Activated naive CD4-positive, alpha-beta T cell treated with anti-CD3 and anti-CD28 coated beads, Interleukin-2, amount 10 ng/mL, durations not matched to agents 7 days and 5 days (primary cell): Measurements from ENCODE around the gene BDKRB2.

ENCODE experiments used
- CTCF ChIA-PET: fragments of 350-600 bp; sonication (Branson Sonifier 250); formaldehyde crosslinking; loops from one replicate; lab custom pipeline; 2021; ENCODE audit warnings: antibody characterized with exemption; lab: Charles Lee
- DNase-seq: peaks from one replicate; pipeline ENCODE4 v3.0.0-alpha.2; 2020
- H3K27ac Mint-ChIP-seq: one replicate; pipeline ENCODE4 v1.8.0; 2021; ENCODE audit warnings: mild to moderate bottlenecking, moderate library complexity, mixed read lengths
- H3K27me3 Mint-ChIP-seq: one replicate; pipeline ENCODE4 v1.8.0; 2021; ENCODE audit warnings: mild to moderate bottlenecking, mixed read lengths
- H3K36me3 Mint-ChIP-seq: one replicate; pipeline ENCODE4 v1.8.0; 2021; ENCODE audit warnings: mixed read lengths
- H3K4me1 Mint-ChIP-seq: one replicate; pipeline ENCODE4 v1.8.0; 2021; ENCODE audit warnings: mixed read lengths
- H3K4me3 Mint-ChIP-seq: one replicate; pipeline ENCODE4 v1.8.0; 2021; ENCODE audit warnings: mild to moderate bottlenecking, moderate library complexity, mixed read lengths
- H3K9me3 Mint-ChIP-seq: one replicate; pipeline ENCODE4 v1.8.0; 2021; ENCODE audit warnings: mixed read lengths

Gene BDKRB2

GRCh38 chr14:96267336-96267735 lies 62.7 kb downstream of the BDKRB2 start:
- H3K4me3 Mint-ChIP-seq, result no peak overlapping the region

GRCh38 chr14:96267916-96268315 lies 63.3 kb downstream of the BDKRB2 start:
- H3K36me3 Mint-ChIP-seq, result no peaks in the 10 kb centered on the region
- H3K4me1 Mint-ChIP-seq, result no peaks in the 10 kb centered on the region
- no peak overlapping the region for H3K4me3 Mint-ChIP-seq
- CTCF ChIA-PET, result no interaction called here
- peaks cover 7% of the 10 kb centered on the region for H3K27me3 Mint-ChIP-seq
- peaks cover 1% of the 10 kb centered on the region for H3K9me3 Mint-ChIP-seq
- H3K27ac Mint-ChIP-seq, result no peak overlapping the region
- DNase-seq, result no peak

More at GRCh38 chr14:96267336-96267735, 62.7 kb downstream of the BDKRB2 start:
- Mint-ChIP-seq H3K4me1 (no peaks in the 10 kb centered on the region), H3K36me3 (no peaks in the 10 kb centered on the region), H3K27me3 (peaks cover 7% of the 10 kb centered on the region), H3K27ac (no peak overlapping the region), H3K9me3 (peaks cover 1% of the 10 kb centered on the region)
- CTCF ChIA-PET, result no interaction called here
- DNase-seq, result no peak

- no peak overlapping the region for H3K4me3 Mint-ChIP-seq
- no peak overlapping the region for H3K27ac Mint-ChIP-seq
- no peaks in the 10 kb centered on the region for H3K36me3 Mint-ChIP-seq
- no peaks in the 10 kb centered on the region for H3K4me1 Mint-ChIP-seq
- CTCF ChIA-PET, result no interaction called here
- peaks cover 3% of the 10 kb centered on the region for H3K9me3 Mint-ChIP-seq
- peaks cover 7% of the 10 kb centered on the region for H3K27me3 Mint-ChIP-seq
- DNase-seq, result no peak
Measured at GRCh38 chr14:96268431-96269358, 64.1 kb downstream of the BDKRB2 start.

- Mint-ChIP-seq H3K27ac (no peak overlapping the region), H3K4me3 (no peak overlapping the region), H3K9me3 (peaks cover 3% of the 10 kb centered on the region), H3K4me1 (no peaks in the 10 kb centered on the region), H3K27me3 (peaks cover 9% of the 10 kb centered on the region), H3K36me3 (no peaks in the 10 kb centered on the region)
- CTCF ChIA-PET, result no interaction called here
- DNase-seq, result no peak
Measured at GRCh38 chr14:96269359-96269710, 64.7 kb downstream of the BDKRB2 start.

- Mint-ChIP-seq H3K27me3 (peaks cover 16% of the 10 kb centered on the region), H3K4me3 (no peak overlapping the region), H3K27ac (no peak overlapping the region), H3K9me3 (peaks cover 3% of the 10 kb centered on the region), H3K4me1 (no peaks in the 10 kb centered on the region), H3K36me3 (no peaks in the 10 kb centered on the region)
- CTCF ChIA-PET, result interaction anchor here (7.7 kb wide), 1 partner anchor 170 kb away, joined by 98 read pairs; no protein-coding TSS in a partner anchor
- no peak for DNase-seq
Measured at GRCh38 chr14:96270565-96271420, 66.2 kb downstream of the BDKRB2 start.

- H3K4me3 Mint-ChIP-seq, result no peak overlapping the region
- peaks cover 16% of the 10 kb centered on the region for H3K27me3 Mint-ChIP-seq
- H3K4me1 Mint-ChIP-seq, result no peaks in the 10 kb centered on the region
- no peak for DNase-seq
- no peaks in the 10 kb centered on the region for H3K36me3 Mint-ChIP-seq
- peaks cover 3% of the 10 kb centered on the region for H3K9me3 Mint-ChIP-seq
- CTCF ChIA-PET, result interaction anchor here (7.7 kb wide), 1 partner anchor 171 kb away, joined by 98 read pairs; no protein-coding TSS in a partner anchor
- H3K27ac Mint-ChIP-seq, result no peak overlapping the region
Measured at GRCh38 chr14:96271421-96271762, 66.8 kb downstream of the BDKRB2 start.

DNA sequence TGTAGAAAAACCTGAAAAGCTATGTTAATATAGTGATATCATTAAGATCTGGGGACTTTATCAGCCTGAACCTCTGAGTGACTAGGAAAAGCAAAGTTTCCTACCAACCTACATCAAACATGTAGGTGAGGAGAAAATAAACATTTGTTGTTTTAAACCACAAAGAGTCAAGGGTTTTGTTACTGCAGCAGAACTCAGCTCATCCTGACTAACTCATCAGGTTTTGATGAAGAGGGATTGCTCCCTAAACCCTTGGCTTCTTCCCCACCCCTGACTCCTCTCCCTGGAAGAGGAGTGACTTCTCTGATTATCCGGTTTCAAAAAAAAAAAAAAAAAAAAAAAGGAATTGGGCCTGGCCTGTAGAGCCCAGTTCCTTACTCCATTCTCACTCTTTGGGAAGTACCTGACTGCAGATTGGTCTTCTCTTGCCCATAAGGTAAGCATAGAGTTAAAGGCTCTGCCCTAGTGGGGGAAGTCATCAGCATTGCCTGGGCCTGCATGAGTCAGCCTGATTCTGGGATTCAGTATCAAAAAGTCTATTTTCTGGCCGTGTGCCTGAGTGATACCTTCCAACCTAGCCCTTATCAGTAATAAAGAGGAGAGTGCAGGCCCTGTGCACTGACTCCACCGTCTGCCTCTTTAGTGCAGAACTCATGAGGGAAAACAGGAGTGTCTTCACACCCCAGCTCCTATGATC lies 68.3 kb downstream of the BDKRB2 start:
- Mint-ChIP-seq H3K36me3 (no peaks in the 10 kb centered on the region), H3K27ac (no peak overlapping the region), H3K9me3 (peaks cover 7% of the 10 kb centered on the region), H3K27me3 (peaks cover 28% of the 10 kb centered on the region), H3K4me3 (no peak overlapping the region), H3K4me1 (no peaks in the 10 kb centered on the region)
- CTCF ChIA-PET, result interaction anchor here (7.7 kb wide), 1 partner anchor 172 kb away, joined by 98 read pairs; no protein-coding TSS in a partner anchor
- no peak for DNase-seq

- no peaks in the 10 kb centered on the region for H3K36me3 Mint-ChIP-seq
- H3K9me3 Mint-ChIP-seq, result peaks cover 10% of the 10 kb centered on the region
- H3K27me3 Mint-ChIP-seq, result peaks cover 28% of the 10 kb centered on the region
- H3K27ac Mint-ChIP-seq, result no peak overlapping the region
- no peak for DNase-seq
- CTCF ChIA-PET, result interaction anchor here (0.7 to 7.7 kb wide), 4 partner anchors 11 to 216 kb away, joined by 3 to 98 read pairs (median 4); no protein-coding TSS in a partner anchor
- no peak overlapping the region for H3K4me3 Mint-ChIP-seq
- H3K4me1 Mint-ChIP-seq, result no peaks in the 10 kb centered on the region
Measured at GRCh38 chr14:96273629-96274028, 69.0 kb downstream of the BDKRB2 start.

- Mint-ChIP-seq H3K9me3 (peaks cover 12% of the 10 kb centered on the region), H3K36me3 (no peaks in the 10 kb centered on the region), H3K27ac (no peak overlapping the region), H3K4me3 (no peak overlapping the region), H3K27me3 (peaks cover 28% of the 10 kb centered on the region), H3K4me1 (no peaks in the 10 kb centered on the region)
- DNase-seq, result no peak
- CTCF ChIA-PET, result interaction anchor here (0.7 to 7.7 kb wide), 5 partner anchors 11 to 217 kb away, joined by 3 to 98 read pairs (median 4); no protein-coding TSS in a partner anchor
Measured at GRCh38 chr14:96274122-96274521, 69.5 kb downstream of the BDKRB2 start.

- H3K4me1 Mint-ChIP-seq, result no peaks in the 10 kb centered on the region
- H3K27me3 Mint-ChIP-seq, result peaks cover 25% of the 10 kb centered on the region
- CTCF ChIA-PET, result interaction anchor here (0.8 to 7.7 kb wide), 7 partner anchors 9 to 219 kb away, joined by 3 to 98 read pairs (median 4); no protein-coding TSS in a partner anchor
- H3K9me3 Mint-ChIP-seq, result peaks cover 15% of the 10 kb centered on the region
- H3K27ac Mint-ChIP-seq, result no peak overlapping the region
- no peak for DNase-seq
- no peak overlapping the region for H3K4me3 Mint-ChIP-seq
- no peaks in the 10 kb centered on the region for H3K36me3 Mint-ChIP-seq
Measured at GRCh38 chr14:96274543-96274942, 69.9 kb downstream of the BDKRB2 start.

GRCh38 chr14:96275177-96276112 lies 70.8 kb downstream of the BDKRB2 start:
- Mint-ChIP-seq H3K9me3 (peaks cover 15% of the 10 kb centered on the region), H3K27ac (no peak overlapping the region), H3K27me3 (peaks cover 25% of the 10 kb centered on the region), H3K4me3 (no peak overlapping the region), H3K36me3 (peaks cover 2% of the 10 kb centered on the region), H3K4me1 (no peaks in the 10 kb centered on the region)
- DNase-seq, result peak; percentile 77
- CTCF ChIA-PET, result interaction anchor here (0.6 to 7.7 kb wide), 9 partner anchors 10 to 219 kb away, joined by 3 to 98 read pairs (median 4); no protein-coding TSS in a partner anchor

GRCh38 chr14:96277890-96278289 lies 73.3 kb downstream of the BDKRB2 start:
- no peak for DNase-seq
- H3K4me1 Mint-ChIP-seq, result no peaks in the 10 kb centered on the region
- H3K4me3 Mint-ChIP-seq, result no peak overlapping the region
- H3K27ac Mint-ChIP-seq, result no peak overlapping the region
- H3K9me3 Mint-ChIP-seq, result peaks cover 13% of the 10 kb centered on the region
- peaks cover 2% of the 10 kb centered on the region for H3K36me3 Mint-ChIP-seq
- CTCF ChIA-PET, result no interaction called here
- H3K27me3 Mint-ChIP-seq, result peaks cover 21% of the 10 kb centered on the region

DNA sequence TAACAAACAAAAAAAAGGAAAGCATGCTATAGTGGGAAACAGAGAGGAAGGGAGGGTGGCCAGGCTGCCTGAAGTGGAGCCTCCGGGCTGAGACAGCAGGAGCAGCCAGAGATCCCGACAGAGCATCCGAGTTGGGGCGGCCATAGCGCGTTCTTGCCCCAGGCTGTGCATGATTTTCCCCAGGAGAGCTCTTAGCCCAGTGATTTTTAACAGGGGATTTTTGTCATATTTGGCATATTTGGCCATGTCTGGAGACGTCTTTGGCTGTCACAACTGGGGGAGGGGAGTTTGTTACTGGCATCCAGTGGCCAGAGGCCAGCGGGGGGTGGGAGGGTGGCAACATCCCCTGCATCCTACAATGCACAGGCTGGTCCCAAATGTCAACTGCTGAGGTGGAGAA lies 74.9 kb downstream of the BDKRB2 start:
- Mint-ChIP-seq H3K9me3 (peaks cover 12% of the 10 kb centered on the region), H3K4me1 (no peaks in the 10 kb centered on the region), H3K4me3 (no peak overlapping the region), H3K27me3 (peaks cover 17% of the 10 kb centered on the region), H3K27ac (no peak overlapping the region), H3K36me3 (peaks cover 2% of the 10 kb centered on the region)
- CTCF ChIA-PET, result no interaction called here
- DNase-seq, result no peak
